ENCODE data around the gene C9orf50. TPM values are rescaled to one million over a fixed set of nuclear protein-coding genes. Genes with fewer than 3 reads are reported as not detected.
A peak's percentile ranks its signal among the peaks of the same experiment; 100 is the strongest.

The C9orf50 gene
- total and polyA plus RNA-seq, 7 donors: not detected

DNA sequence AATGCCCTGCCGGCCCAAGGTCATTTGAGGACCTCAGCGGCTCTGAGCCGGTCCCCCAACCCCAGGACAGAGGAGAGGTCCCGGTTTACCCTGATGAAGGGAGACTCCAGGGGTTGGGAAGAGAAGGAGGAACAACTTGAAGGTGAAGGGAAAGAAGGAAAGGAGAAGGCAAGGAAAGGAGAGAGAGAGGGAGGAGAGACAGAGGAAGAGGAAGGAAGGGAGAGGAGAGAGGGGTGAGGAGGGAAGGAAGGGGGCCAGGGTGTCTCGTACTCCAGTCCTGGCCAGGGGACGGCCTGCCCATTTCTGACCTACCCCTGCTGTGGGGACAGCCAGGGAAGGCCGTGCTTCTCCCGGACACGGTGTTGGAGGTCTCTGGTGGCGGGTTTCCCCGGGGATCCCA is 46.5 kb upstream of the C9orf50 start:
- H3K27ac ChIP-seq: no peak overlapping the region
- no peaks in the 10 kb centered on the region for H3K4me1 ChIP-seq
- TF ChIP-seq, protein P1, sequence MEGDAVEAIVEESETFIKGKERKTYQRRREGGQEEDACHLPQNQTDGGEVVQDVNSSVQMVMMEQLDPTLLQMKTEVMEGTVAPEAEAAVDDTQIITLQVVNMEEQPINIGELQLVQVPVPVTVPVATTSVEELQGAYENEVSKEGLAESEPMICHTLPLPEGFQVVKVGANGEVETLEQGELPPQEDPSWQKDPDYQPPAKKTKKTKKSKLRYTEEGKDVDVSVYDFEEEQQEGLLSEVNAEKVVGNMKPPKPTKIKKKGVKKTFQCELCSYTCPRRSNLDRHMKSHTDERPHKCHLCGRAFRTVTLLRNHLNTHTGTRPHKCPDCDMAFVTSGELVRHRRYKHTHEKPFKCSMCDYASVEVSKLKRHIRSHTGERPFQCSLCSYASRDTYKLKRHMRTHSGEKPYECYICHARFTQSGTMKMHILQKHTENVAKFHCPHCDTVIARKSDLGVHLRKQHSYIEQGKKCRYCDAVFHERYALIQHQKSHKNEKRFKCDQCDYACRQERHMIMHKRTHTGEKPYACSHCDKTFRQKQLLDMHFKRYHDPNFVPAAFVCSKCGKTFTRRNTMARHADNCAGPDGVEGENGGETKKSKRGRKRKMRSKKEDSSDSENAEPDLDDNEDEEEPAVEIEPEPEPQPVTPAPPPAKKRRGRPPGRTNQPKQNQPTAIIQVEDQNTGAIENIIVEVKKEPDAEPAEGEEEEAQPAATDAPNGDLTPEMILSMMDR (IDR thresholded peaks at IDR 0.05): no peak
- peaks cover 0 to 63% (median 20%) of the 10 kb centered on the region in 3 donors for H3K27me3 ChIP-seq (ENCODE audit: insufficient read depth in 3 of 3, low read length in 2 of 3)
- WGBS, 3 donors: 62 to 68% (median 68%) methylated on average over 11 of the region's 11 CpGs
- ATAC-seq (no peak), DNase-seq (no peak)
- H3K4me3 ChIP-seq: no peak overlapping the region
- no peaks in the 10 kb centered on the region for H3K36me3 ChIP-seq (ENCODE audit: insufficient read depth in 1 of 2, low read depth in 1 of 2)
- H3K9me3 ChIP-seq: no peaks in the 10 kb centered on the region
- intact Hi-C loops (cut with DNase I): no loop called here

DNA sequence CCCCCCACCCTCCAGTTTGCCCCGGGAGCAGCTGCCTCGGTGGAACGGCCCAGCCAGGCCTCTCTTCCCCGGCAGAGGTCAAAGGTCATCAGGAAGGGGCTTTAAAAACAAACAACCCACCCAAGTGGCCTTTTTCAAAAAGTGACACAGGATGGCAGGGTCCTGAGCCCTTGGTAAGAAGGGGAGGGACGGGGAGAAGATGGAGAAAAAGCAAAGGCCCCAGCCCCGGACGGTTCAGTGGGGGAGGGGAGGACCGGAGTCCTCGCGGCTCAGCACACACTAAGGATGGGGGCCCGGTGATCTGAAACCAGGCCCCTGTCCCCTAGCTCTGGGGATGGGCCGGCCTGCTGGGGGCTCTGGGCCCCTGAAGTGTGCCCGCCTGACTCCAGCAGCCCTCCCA is 45.7 kb upstream of the C9orf50 start:
- ATAC-seq: no peak
- H3K27ac ChIP-seq: no peak overlapping the region
- 19 to 32% (median 22%) methylated on average over 11 to 13 of the region's 13 CpGs for WGBS, 3 donors

DNA sequence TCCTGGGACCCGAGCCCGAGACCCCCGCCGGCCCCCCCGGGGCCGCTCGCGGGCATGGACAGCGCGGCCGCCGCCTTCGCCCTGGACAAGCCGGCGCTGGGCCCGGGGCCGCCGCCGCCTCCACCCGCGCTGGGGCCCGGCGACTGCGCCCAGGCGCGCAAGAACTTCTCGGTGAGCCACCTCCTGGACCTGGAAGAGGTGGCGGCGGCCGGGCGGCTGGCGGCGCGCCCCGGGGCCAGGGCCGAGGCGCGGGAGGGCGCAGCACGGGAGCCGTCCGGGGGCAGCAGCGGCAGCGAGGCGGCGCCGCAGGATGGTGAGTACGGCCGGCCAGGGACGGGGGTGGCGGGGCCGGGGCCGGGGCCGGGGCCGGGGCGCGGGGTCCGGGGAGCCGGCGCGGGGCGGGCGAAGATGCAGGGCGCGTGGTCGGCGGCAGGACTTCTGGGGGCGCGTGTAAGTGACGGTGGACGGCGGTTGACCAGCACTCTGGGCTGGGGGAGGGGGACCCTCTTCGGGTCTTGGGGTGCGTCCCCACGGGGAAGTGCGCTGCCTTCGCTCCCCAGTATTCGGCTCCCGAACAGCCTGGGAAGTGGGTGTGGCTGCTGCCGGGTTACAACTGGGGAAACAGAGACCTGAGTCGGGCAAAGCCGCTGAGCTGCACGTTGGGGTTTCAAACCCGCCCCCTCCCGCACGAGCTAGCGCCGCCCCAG is 45.1 kb upstream of the C9orf50 start:
- intact Hi-C loops (cut with DNase I): no loop called here
- 3% methylated on average over 52 to 88 of the region's 88 CpGs for WGBS, 3 donors
- H3K4me1 ChIP-seq: no peaks in the 10 kb centered on the region
- TF ChIP-seq, protein P1 (IDR thresholded peaks at IDR 0.05): no peak
- DNase-seq (no peak), ATAC-seq (no peak)
- H3K4me3 ChIP-seq: peak overlapping the region; percentile 47
- peaks cover 0 to 68% (median 19%) of the 10 kb centered on the region in 3 donors for H3K27me3 ChIP-seq (ENCODE audit: insufficient read depth in 3 of 3, low read length in 2 of 3)
- H3K27ac ChIP-seq: no peak overlapping the region
- no peaks in the 10 kb centered on the region for H3K36me3 ChIP-seq (ENCODE audit: insufficient read depth in 1 of 2, low read depth in 1 of 2)
- H3K9me3 ChIP-seq: no peaks in the 10 kb centered on the region

More for the DNA sequence above, 45.7 kb upstream of the C9orf50 start:
- Histone ChIP-seq H3K9me3 (no peaks in the 10 kb centered on the region), H3K4me1 (no peaks in the 10 kb centered on the region), H3K4me3 (peak overlapping the region; percentile 32), H3K36me3 (ENCODE audit: insufficient read depth in 1 of 2, low read depth in 1 of 2) (no peaks in the 10 kb centered on the region), H3K27me3 (ENCODE audit: insufficient read depth in 3 of 3, low read length in 2 of 3) (peaks cover 0 to 63% (median 20%) of the 10 kb centered on the region in 3 donors)
- TF ChIP-seq, protein P1 (IDR thresholded peaks at IDR 0.05): no peak
- no peak for DNase-seq
- intact Hi-C loops (cut with DNase I): no loop called here

DNA sequence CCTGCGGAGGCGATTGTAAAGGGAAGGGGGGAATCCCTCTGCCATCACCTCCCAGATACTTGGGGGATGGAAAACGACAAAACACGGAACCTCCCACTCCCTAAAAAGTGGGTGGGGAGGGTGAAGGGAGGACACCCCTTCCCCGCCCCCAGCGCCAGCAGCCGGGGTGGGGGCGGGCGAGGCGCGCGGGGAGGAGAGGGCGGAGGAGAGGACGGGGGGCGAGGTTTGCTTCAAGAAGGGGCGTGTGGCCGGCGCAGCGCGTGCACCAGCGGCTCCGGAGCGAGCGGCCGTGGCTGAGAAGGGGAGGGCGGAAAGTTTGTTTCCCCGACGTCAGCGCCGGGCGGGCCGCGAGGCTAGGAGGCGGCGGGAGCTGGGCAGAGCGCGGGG is 44.5 kb upstream of the C9orf50 start, which contains the start of gene PRRX2:
TSS of gene PRRX2 (plus strand) at position 259 of the 387 bp plus-strand sequence. CDS start 221 bp downstream, outside the sequence.
- no peaks in the 10 kb centered on the region for H3K36me3 ChIP-seq (ENCODE audit: insufficient read depth in 1 of 2, low read depth in 1 of 2)
- peak in 1 of 2 donors; percentile 56 for DNase-seq
- TF ChIP-seq, protein P1 (IDR thresholded peaks at IDR 0.05): no peak
- 0 to 1% (median 1%) methylated on average over 5 to 37 of the region's 37 CpGs for WGBS, 3 donors
- peaks cover 0 to 68% (median 18%) of the 10 kb centered on the region in 3 donors for H3K27me3 ChIP-seq (ENCODE audit: insufficient read depth in 3 of 3, low read length in 2 of 3)
- no peak within 1 kb of the TSS for H3K27ac ChIP-seq
- peak within 1 kb of the TSS; percentile 47 for H3K4me3 ChIP-seq
- intact Hi-C loops (cut with DNase I): no loop called here
- H3K4me1 ChIP-seq: no peaks in the 10 kb centered on the region
- ATAC-seq: peak in 1 of 4 donors; percentile 41
- no peaks in the 10 kb centered on the region for H3K9me3 ChIP-seq
